Upper lobe of right lung (tissue), 1 donor: ENCODE results near the gene ADGRL3. TPM values are rescaled to one million over a fixed set of nuclear protein-coding genes. Genes with fewer than 3 reads are reported as not detected.

ENCODE experiments used
- ATAC-seq: fragments of 200-7000 bp; cut with Tn5 transposase; one replicate; pipeline ENCODE4 v1.9.1; 2020; ENCODE audit warnings: mild to moderate bottlenecking, moderate library complexity
- DNase-seq: peaks from one replicate; pipeline ENCODE4 v3.0.0-alpha.2; 2020
- H3K27ac ChIP-seq: fragments of 200-600 bp; one replicate; pipeline ENCODE4 v1.8.0; 2022
- H3K27me3 ChIP-seq: fragments of 200-600 bp; one replicate; pipeline ENCODE4 v1.8.0; 2022; ENCODE audit warnings: mild to moderate bottlenecking
- H3K36me3 ChIP-seq: fragments of 200-600 bp; one replicate; pipeline ENCODE4 v1.8.0; 2022
- H3K4me1 ChIP-seq: fragments of 200-600 bp; one replicate; pipeline ENCODE4 v1.8.0; 2022
- H3K4me3 ChIP-seq: fragments of 200-600 bp; one replicate; pipeline ENCODE4 v1.8.0; 2022; ENCODE audit warnings: mild to moderate bottlenecking
- H3K9me3 ChIP-seq: fragments of 200-600 bp; one replicate; pipeline ENCODE4 v1.8.0; 2022
- intact Hi-C: fragments of 100-400 bp; cut with DNase I; formaldehyde crosslinking; loops from one replicate; pipeline ENCODE4 v1.11.0; 2022
- total RNA-seq: library from RNA; stranded (reverse); fragmentation: NEBNext Ultra II Directional; extraction: Animal tissue kit (Norgen Biotek cat#: 25700); gene quantifications from one replicate; pipeline ENCODE4 v1.2.1, GENCODE V29; 2021
- TF ChIP-seq, protein P1 (sequence below): fragments of 200-600 bp; IDR thresholded peaks from one replicate; pipeline ENCODE4 v1.8.0; 2022; ENCODE audit warnings: antibody characterized with exemption
- donor health status: DM: no; HTN: yes; CAD: no; lungs with severe emphysema.

Gene ADGRL3
- total RNA-seq, 1 donor from 2014 or later: 4.0 TPM

- ATAC-seq (no peak), DNase-seq (no peak)
- Histone ChIP-seq H3K4me3 (no peak overlapping the region), H3K36me3 (no peaks in the 10 kb centered on the region), H3K27ac (no peak overlapping the region), H3K9me3 (no peaks in the 10 kb centered on the region), H3K27me3 (no peaks in the 10 kb centered on the region), H3K4me1 (peaks cover 5% of the 10 kb centered on the region)
- intact Hi-C loops: no loop called here
- TF ChIP-seq, protein P1, sequence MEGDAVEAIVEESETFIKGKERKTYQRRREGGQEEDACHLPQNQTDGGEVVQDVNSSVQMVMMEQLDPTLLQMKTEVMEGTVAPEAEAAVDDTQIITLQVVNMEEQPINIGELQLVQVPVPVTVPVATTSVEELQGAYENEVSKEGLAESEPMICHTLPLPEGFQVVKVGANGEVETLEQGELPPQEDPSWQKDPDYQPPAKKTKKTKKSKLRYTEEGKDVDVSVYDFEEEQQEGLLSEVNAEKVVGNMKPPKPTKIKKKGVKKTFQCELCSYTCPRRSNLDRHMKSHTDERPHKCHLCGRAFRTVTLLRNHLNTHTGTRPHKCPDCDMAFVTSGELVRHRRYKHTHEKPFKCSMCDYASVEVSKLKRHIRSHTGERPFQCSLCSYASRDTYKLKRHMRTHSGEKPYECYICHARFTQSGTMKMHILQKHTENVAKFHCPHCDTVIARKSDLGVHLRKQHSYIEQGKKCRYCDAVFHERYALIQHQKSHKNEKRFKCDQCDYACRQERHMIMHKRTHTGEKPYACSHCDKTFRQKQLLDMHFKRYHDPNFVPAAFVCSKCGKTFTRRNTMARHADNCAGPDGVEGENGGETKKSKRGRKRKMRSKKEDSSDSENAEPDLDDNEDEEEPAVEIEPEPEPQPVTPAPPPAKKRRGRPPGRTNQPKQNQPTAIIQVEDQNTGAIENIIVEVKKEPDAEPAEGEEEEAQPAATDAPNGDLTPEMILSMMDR: no peak
These were observed 195.6 kb downstream of the ADGRL3 start for GRCh38 chr4:61395754-61396153.

GRCh38 chr4:61397174-61397573 lies 197.0 kb downstream of the ADGRL3 start:
- Histone ChIP-seq H3K27ac (no peak overlapping the region), H3K9me3 (no peaks in the 10 kb centered on the region), H3K27me3 (no peaks in the 10 kb centered on the region), H3K4me1 (peaks cover 5% of the 10 kb centered on the region), H3K36me3 (no peaks in the 10 kb centered on the region), H3K4me3 (no peak overlapping the region)
- intact Hi-C loops: no loop called here
- TF ChIP-seq, protein P1: no peak
- ATAC-seq (no peak), DNase-seq (no peak)

- TF ChIP-seq, protein P1: no peak
- H3K36me3 ChIP-seq: no peaks in the 10 kb centered on the region
- H3K9me3 ChIP-seq: no peaks in the 10 kb centered on the region
- intact Hi-C loops: no loop called here
- DNase-seq: no peak
- H3K27ac ChIP-seq: no peak overlapping the region
- ATAC-seq: no peak
- H3K4me1 ChIP-seq: peaks cover 5% of the 10 kb centered on the region
- H3K27me3 ChIP-seq: no peaks in the 10 kb centered on the region
- no peak overlapping the region for H3K4me3 ChIP-seq
These were observed 200.4 kb downstream of the ADGRL3 start for GRCh38 chr4:61400439-61401038.

DNA sequence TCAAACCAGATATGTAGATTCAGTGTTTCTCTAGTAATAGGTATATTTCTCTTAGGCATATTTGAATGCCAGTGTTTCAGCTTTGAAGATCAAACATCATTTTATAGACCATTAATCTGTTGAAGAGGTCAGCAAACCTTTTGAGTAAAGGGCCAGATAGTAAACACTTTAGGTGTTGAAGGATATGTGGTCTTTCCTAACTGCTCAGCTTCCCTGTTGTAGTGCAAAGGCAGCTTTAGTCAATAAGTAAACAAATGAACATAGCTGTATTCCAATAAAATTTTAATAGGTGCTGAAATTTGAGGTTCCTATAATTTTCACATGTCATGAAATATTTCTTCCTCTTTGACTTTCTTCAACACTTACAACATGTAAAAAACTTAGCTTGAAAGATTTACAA lies 201.6 kb downstream of the ADGRL3 start:
- ATAC-seq: no peak
- no peak overlapping the region for H3K27ac ChIP-seq
- TF ChIP-seq, protein P1: no peak
- no peak for DNase-seq
- H3K36me3 ChIP-seq: no peaks in the 10 kb centered on the region
- H3K27me3 ChIP-seq: no peaks in the 10 kb centered on the region
- H3K4me3 ChIP-seq: no peak overlapping the region
- H3K4me1 ChIP-seq: peaks cover 5% of the 10 kb centered on the region
- H3K9me3 ChIP-seq: no peaks in the 10 kb centered on the region
- intact Hi-C loops: no loop called here

DNA sequence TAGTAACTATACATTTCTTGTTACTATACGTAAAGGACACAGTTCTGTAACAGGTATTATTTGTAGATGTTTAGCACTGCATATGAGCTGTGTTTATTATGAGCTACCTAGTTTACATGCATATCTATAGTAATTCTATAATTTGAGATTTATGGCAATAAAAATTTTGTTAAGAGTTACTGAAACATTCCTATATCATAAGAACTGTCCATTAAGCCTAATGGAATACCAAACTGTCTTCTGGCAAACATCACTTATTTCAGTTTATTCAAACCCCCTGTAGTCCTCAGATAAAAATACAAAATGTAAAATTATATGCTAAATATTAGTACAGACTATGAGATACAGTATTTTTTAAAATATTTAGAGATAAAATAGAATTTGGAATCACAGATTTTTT lies 205.2 kb downstream of the ADGRL3 start:
- TF ChIP-seq, protein P1: no peak
- H3K4me3 ChIP-seq: no peak overlapping the region
- intact Hi-C loops: no loop called here
- H3K27ac ChIP-seq: no peak overlapping the region
- DNase-seq (no peak), ATAC-seq (no peak)
- no peaks in the 10 kb centered on the region for H3K36me3 ChIP-seq
- H3K4me1 ChIP-seq: no peaks in the 10 kb centered on the region
- no peaks in the 10 kb centered on the region for H3K27me3 ChIP-seq
- no peaks in the 10 kb centered on the region for H3K9me3 ChIP-seq

DNA sequence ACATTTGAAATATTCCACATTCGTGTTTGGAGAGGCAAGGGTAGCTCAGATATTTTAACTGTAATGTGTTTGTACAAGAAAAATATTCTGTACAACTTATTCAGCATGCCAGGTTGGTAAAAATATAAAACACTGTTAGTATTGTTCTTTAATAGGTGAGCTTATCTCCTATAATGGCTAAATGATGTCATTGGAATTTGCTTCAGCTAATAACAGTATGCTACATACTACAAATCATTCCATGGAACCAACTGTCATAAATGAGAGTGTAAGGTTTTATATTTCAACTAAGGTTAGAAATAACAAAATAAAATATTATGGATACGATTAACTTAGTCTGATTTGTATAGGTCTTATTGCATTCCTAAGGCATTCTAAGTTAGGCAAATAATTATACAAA lies 206.6 kb downstream of the ADGRL3 start:
- Histone ChIP-seq H3K27ac (no peak overlapping the region), H3K27me3 (no peaks in the 10 kb centered on the region), H3K9me3 (no peaks in the 10 kb centered on the region), H3K4me3 (no peak overlapping the region), H3K36me3 (no peaks in the 10 kb centered on the region), H3K4me1 (no peaks in the 10 kb centered on the region)
- intact Hi-C loops: no loop called here
- TF ChIP-seq, protein P1: no peak
- DNase-seq (no peak), ATAC-seq (no peak)
